Hematopoietic multipotent progenitor cell treated with erythropoietin and hydrocortisone succinate and interleukin-3 and kit ligand, for 17 days (in vitro differentiated cells): ENCODE data around the gene MAN2B2.
"Not testable (repeated sequence)": the region's sequence is repeated elsewhere in the genome, so short reads cannot be mapped to it uniquely, and the experiment has no call there.

Experiments
- DNase-seq: peaks from one replicate; pipeline ENCODE4 v3.0.0-alpha.2; 2015; ENCODE audit warnings: low spot score

The MAN2B2 gene

GRCh38 chr4:6617246-6617645 is 42.3 kb downstream of the MAN2B2 start:
- no peak for DNase-seq

- DNase-seq, result no peak
Measured at GRCh38 chr4:6618386-6619115, 43.6 kb downstream of the MAN2B2 start.

DNA sequence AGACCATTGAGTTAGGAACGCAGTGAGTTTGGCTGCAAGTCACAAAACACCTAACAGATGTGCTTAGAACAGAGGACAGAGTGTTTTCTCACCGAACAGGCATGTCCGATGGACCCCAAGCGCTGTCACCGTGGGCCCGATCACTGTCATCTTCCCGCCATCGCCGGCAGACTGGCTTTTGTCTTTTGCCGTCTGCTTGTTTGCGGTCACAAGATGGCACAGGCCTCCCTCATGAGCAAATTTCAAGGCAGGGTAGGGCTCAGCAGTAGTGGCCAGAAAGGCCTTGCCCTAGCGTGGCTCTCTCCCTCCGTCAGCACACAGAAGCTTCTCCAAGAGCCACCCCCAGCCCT is 44.1 kb downstream of the MAN2B2 start:
- no peak for DNase-seq

DNA sequence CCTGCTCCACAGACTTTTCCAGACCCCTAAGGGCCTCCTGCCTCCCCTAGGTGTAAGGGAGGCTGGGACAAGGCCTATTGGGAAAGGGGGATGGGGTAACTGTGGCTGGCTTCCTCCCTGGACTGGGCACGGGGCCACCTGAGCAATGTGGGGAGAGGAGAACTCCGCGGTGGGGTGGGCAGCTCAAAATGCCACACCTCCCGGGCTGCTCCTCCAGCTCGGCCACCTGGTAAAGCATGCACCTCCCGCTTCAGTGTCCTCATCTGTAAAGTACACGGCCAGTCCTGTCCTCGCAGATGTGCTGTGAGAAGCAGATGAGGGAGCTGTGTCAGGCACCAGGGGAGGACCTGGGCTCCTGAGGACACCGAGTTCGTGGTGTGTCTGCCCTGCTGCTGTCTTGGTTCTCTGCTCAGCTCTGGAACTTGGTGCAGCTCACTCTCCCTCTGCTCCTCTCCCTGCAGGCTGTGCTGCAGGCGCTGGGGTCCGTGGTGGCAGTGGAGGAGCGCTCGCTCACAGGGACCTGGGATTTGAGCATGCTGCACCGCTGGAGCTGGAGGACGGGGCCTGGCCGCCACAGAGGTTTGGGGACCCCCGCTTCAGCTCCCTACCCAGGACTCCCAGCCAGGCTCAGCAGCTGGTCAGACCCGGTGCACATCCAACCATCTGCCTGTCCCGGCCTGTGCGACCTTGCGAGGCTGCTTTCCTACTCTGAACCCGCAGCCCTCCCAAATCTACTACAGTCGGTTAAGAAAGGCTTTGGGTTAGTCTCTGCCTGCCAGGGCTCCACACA is 44.7 kb downstream of the MAN2B2 start:
- no peak for DNase-seq

DNA sequence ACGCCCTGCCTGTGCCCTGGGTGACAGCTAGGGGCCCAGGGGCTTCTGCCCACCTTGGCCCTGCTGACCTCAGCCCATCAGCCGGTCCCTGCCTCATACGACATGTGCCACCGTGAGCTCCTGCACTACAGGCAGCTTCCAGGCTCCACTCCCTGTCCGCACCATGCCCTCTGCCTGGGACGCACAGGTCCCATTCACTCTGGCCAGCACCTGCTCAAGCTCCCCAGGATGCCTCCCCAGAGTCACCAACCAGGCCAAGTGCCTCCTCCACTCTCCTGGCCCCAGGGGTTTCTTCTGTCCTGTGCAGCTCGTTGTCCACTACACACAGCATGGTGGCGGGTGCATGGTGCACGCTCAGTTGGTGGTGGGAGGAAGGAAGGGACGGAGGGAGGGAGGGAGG is 45.3 kb downstream of the MAN2B2 start:
- DNase-seq, result no peak

DNA sequence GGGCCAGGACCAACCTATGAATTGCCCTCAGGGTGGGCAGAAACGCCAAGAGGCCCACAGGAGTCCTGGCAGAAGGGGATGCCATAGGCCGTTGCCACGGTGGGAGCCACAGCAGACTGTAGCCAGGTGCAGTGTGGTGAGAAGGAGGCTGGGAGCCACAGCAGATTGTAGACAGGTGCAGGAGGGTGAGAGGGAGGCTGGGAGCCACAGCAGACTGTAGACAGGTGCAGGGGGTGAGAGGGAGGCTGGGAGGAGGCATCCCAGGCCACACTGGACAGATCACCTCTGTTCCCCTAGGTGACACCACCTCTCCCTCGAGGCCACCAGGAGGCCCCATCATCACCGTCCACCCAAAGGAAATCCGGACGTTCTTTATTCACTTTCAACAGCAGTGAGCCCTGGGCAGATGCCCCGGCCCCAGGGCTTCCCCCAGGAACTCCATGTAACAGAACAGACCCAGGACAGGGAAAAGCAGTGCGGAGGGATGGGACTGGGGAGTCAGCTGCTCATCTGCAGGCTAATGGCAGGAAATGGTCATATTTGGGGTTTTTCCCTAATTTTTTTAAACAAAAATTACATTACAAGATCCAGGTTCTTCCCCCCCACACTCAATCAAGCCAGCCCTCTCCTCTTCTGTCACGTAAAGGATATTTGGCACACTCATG is 46.0 kb downstream of the MAN2B2 start:
- DNase-seq, result no peak

GRCh38 chr4:6621556-6621927 is 46.6 kb downstream of the MAN2B2 start:
- DNase-seq, result no peak

DNA sequence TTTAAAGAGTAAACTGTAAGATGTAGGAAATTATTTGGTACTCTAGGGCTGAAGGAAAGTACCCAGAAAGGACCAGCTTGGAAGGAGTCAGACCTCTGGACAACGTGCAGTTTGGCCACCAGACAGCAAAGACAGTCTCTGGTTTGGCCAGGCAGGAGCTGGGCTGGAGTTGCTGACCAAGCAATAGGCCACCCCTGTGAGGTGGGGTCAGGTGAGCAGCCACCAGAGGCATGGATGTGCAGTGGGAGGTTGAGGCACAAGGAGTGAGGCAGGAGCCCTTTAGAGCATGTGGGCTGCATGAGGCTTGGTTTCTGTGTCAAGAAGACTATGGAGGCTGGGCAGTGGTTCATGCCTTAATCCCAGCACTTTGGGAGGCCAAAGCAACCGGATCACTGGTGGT is 47.8 kb downstream of the MAN2B2 start:
- DNase-seq, result no peak

DNA sequence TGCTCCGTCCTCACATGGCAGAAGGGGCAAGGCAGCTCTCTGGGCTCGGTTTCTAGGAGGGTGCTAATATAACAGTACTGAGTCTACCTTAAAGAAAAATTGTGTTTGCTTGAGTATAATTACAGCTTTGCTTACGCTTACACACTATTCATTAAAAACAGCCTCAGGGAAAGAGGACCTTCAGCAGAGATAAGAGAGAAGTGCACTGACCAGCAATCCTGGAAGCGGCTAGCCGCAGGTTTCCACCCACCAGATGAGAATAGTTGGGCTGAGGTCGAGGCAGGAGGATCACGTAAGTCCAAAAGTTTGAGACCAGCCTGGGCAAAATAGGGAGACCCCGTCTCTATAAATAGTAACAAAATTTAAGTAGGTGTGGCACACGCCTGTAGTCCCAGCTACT is 50.3 kb downstream of the MAN2B2 start:
- no peak for DNase-seq

DNA sequence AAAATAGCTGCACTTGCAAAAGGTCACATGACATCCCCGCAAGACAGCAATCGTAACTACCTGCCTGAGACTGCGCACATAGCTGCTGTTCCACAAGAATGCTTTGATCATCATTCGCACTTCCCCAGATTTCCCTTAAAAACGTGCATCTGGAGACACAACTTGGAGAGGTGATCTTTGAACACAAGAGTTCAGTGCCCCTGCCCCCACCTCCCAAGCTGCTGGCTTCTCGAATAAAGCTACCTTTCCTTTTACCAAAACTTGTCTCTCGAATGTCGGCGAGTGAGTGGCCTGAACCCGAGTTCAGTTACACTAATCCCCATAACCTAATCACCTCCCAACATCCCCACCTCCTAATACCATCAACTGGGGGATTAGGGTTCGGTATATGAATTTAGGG is 51.1 kb downstream of the MAN2B2 start:
- no peak for DNase-seq

- DNase-seq, result no peak
Measured at GRCh38 chr4:6627832-6628231, 52.8 kb downstream of the MAN2B2 start.

- not testable (repeated sequence) for DNase-seq
Measured at GRCh38 chr4:6628484-6628883, 53.5 kb downstream of the MAN2B2 start.

DNA sequence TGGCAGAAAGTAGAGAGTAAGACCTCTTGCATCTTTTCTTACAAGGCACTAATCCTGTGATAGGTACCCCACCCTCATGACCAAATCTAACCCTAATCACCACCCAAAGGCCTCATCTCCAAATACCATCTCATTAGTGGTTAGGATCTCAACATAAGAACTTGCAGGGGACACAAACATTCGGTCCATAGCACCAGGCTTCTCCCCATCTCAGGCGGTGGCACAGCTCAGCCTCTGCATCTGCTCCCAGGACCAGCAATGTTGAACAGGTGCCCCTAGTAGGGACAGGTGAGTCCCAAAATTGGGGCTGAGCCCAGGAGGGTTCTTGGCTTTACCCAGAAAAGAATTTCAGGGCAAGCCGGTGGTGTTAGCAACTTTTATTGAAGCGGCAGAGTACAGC is 57.1 kb downstream of the MAN2B2 start:
- DNase-seq, result no peak

GRCh38 chr4:6633091-6633906 is 58.3 kb downstream of the MAN2B2 start:
- no peak for DNase-seq

GRCh38 chr4:6634746-6635145 is 59.8 kb downstream of the MAN2B2 start:
- DNase-seq, result no peak

- DNase-seq, result no peak
Measured at GRCh38 chr4:6639137-6639680, 64.2 kb downstream of the MAN2B2 start.

GRCh38 chr4:6640292-6641163 is 65.5 kb downstream of the MAN2B2 start, which contains the start of gene MRFAP1:
MRFAP1 (plus strand) TSS chr4:6640685; CDS start chr4:6640863, 178 bp downstream.
- DNase-seq, result peak; percentile 91

- peak; percentile 13 for DNase-seq
Measured at GRCh38 chr4:6641164-6641970, 66.4 kb downstream of the MAN2B2 start.

DNA sequence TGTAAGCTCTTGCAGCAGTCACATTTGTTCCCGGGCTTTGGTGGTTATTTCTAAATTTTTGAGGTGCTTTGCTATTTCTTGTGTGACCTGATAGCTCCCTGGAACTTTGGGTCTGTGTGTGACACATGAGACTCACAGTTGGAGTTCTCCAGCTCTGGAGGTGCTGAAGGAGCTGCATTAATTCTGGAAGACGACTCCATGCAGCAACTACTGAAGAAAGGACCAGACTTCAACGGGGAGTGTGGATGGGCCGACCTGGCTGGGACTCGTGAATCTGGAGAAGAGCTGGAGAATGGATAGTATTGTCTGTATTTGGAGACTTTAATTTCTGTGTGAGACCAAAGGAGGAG is 67.0 kb downstream of the MAN2B2 start:
- no peak for DNase-seq
